ENCODE measurements around the gene IGHMBP2.

Gene IGHMBP2

GRCh38 chr11:68908273-68908672, 4.6 kb downstream of the IGHMBP2 start:
- Histone ChIP-seq H3K4me1 (ENCODE audit: control insufficient read depth, insufficient read depth, low read length) (peaks cover 7% of the 10 kb centered on the region), H3K4me3 (ENCODE audit: insufficient read depth, low read depth, low read length) (no peak overlapping the region), H3K9me3 (ENCODE audit: control insufficient read depth, low read length) (no peaks in the 10 kb centered on the region), H3K36me3 (ENCODE audit: control insufficient read depth, insufficient read depth, low read length) (peaks cover 9% of the 10 kb centered on the region), H3K27ac (ENCODE audit: insufficient read depth, low read depth, low read length, poor library complexity, severe bottlenecking) (no peak overlapping the region), H3K27me3 (ENCODE audit: control insufficient read depth, insufficient read depth, low read length, poor library complexity, severe bottlenecking) (no peaks in the 10 kb centered on the region)
- 93 to 96% methylated on average over 5 of the region's 5 CpGs for WGBS, 2 experiments

- Histone ChIP-seq H3K36me3 (ENCODE audit: control insufficient read depth, insufficient read depth, low read length) (peaks cover 17% of the 10 kb centered on the region), H3K9me3 (ENCODE audit: control insufficient read depth, low read length) (no peaks in the 10 kb centered on the region), H3K4me1 (ENCODE audit: control insufficient read depth, insufficient read depth, low read length) (no peaks in the 10 kb centered on the region), H3K27ac (ENCODE audit: insufficient read depth, low read depth, low read length, poor library complexity, severe bottlenecking) (no peak overlapping the region), H3K4me3 (ENCODE audit: insufficient read depth, low read depth, low read length) (no peak overlapping the region), H3K27me3 (ENCODE audit: control insufficient read depth, insufficient read depth, low read length, poor library complexity, severe bottlenecking) (no peaks in the 10 kb centered on the region)
- 82 to 84% methylated on average over 8 of the region's 8 CpGs for WGBS, 2 experiments
Observed at GRCh38 chr11:68910965-68911364, 7.3 kb downstream of the IGHMBP2 start.

- Histone ChIP-seq H3K27me3 (ENCODE audit: control insufficient read depth, insufficient read depth, low read length, poor library complexity, severe bottlenecking) (no peaks in the 10 kb centered on the region), H3K9me3 (ENCODE audit: control insufficient read depth, low read length) (no peaks in the 10 kb centered on the region), H3K4me1 (ENCODE audit: control insufficient read depth, insufficient read depth, low read length) (no peaks in the 10 kb centered on the region), H3K27ac (ENCODE audit: insufficient read depth, low read depth, low read length, poor library complexity, severe bottlenecking) (no peak overlapping the region), H3K4me3 (ENCODE audit: insufficient read depth, low read depth, low read length) (no peak overlapping the region), H3K36me3 (ENCODE audit: control insufficient read depth, insufficient read depth, low read length) (peaks cover 17% of the 10 kb centered on the region)
- WGBS, 2 experiments = 96% methylated on average over 16 of the region's 16 CpGs
Observed at GRCh38 chr11:68911731-68912130, 8.0 kb downstream of the IGHMBP2 start.

- Histone ChIP-seq H3K4me1 (ENCODE audit: control insufficient read depth, insufficient read depth, low read length) (no peaks in the 10 kb centered on the region), H3K27ac (ENCODE audit: insufficient read depth, low read depth, low read length, poor library complexity, severe bottlenecking) (no peak overlapping the region), H3K9me3 (ENCODE audit: control insufficient read depth, low read length) (no peaks in the 10 kb centered on the region), H3K4me3 (ENCODE audit: insufficient read depth, low read depth, low read length) (no peak overlapping the region), H3K27me3 (ENCODE audit: control insufficient read depth, insufficient read depth, low read length, poor library complexity, severe bottlenecking) (no peaks in the 10 kb centered on the region), H3K36me3 (ENCODE audit: control insufficient read depth, insufficient read depth, low read length) (peaks cover 17% of the 10 kb centered on the region)
- WGBS, 2 experiments = 88 to 93% methylated on average over 5 of the region's 5 CpGs
Observed at GRCh38 chr11:68912254-68912653, 8.6 kb downstream of the IGHMBP2 start.

GRCh38 chr11:68913188-68913587, 9.5 kb downstream of the IGHMBP2 start:
- Histone ChIP-seq H3K9me3 (ENCODE audit: control insufficient read depth, low read length) (no peaks in the 10 kb centered on the region), H3K4me1 (ENCODE audit: control insufficient read depth, insufficient read depth, low read length) (no peaks in the 10 kb centered on the region), H3K27me3 (ENCODE audit: control insufficient read depth, insufficient read depth, low read length, poor library complexity, severe bottlenecking) (no peaks in the 10 kb centered on the region), H3K4me3 (ENCODE audit: insufficient read depth, low read depth, low read length) (no peak overlapping the region), H3K27ac (ENCODE audit: insufficient read depth, low read depth, low read length, poor library complexity, severe bottlenecking) (no peak overlapping the region), H3K36me3 (ENCODE audit: control insufficient read depth, insufficient read depth, low read length) (peaks cover 23% of the 10 kb centered on the region)
- 88 to 94% methylated on average over 5 of the region's 5 CpGs for WGBS, 2 experiments

GRCh38 chr11:68914761-68915160, 11.1 kb downstream of the IGHMBP2 start:
- Histone ChIP-seq H3K27ac (ENCODE audit: insufficient read depth, low read depth, low read length, poor library complexity, severe bottlenecking) (no peak overlapping the region), H3K9me3 (ENCODE audit: control insufficient read depth, low read length) (no peaks in the 10 kb centered on the region), H3K27me3 (ENCODE audit: control insufficient read depth, insufficient read depth, low read length, poor library complexity, severe bottlenecking) (no peaks in the 10 kb centered on the region), H3K4me1 (ENCODE audit: control insufficient read depth, insufficient read depth, low read length) (no peaks in the 10 kb centered on the region), H3K4me3 (ENCODE audit: insufficient read depth, low read depth, low read length) (no peak overlapping the region), H3K36me3 (ENCODE audit: control insufficient read depth, insufficient read depth, low read length) (peaks cover 27% of the 10 kb centered on the region)
- 95 to 97% methylated on average over 14 to 15 of the region's 15 CpGs for WGBS, 2 experiments

GRCh38 chr11:68916439-68916838, 12.7 kb downstream of the IGHMBP2 start:
- H3K36me3 ChIP-seq (ENCODE audit: control insufficient read depth, insufficient read depth, low read length) = peaks cover 30% of the 10 kb centered on the region
- 95 to 97% methylated on average over 13 of the region's 13 CpGs for WGBS, 2 experiments
- H3K27ac ChIP-seq (ENCODE audit: insufficient read depth, low read depth, low read length, poor library complexity, severe bottlenecking) = no peak overlapping the region

GRCh38 chr11:68923614-68924013, 19.9 kb downstream of the IGHMBP2 start:
- 91 to 93% methylated on average over 3 of the region's 3 CpGs for WGBS, 2 experiments

More at GRCh38 chr11:68916439-68916838, 12.7 kb downstream of the IGHMBP2 start:
- Histone ChIP-seq H3K9me3 (ENCODE audit: control insufficient read depth, low read length) (no peaks in the 10 kb centered on the region), H3K4me3 (ENCODE audit: insufficient read depth, low read depth, low read length) (no peak overlapping the region), H3K27me3 (ENCODE audit: control insufficient read depth, insufficient read depth, low read length, poor library complexity, severe bottlenecking) (no peaks in the 10 kb centered on the region), H3K4me1 (ENCODE audit: control insufficient read depth, insufficient read depth, low read length) (no peaks in the 10 kb centered on the region)

GRCh38 chr11:68924073-68924925, 20.6 kb downstream of the IGHMBP2 start:
- H3K27me3 ChIP-seq (ENCODE audit: control insufficient read depth, insufficient read depth, low read length, poor library complexity, severe bottlenecking) = no peaks in the 10 kb centered on the region
- peaks cover 9% of the 10 kb centered on the region for H3K9me3 ChIP-seq (ENCODE audit: control insufficient read depth, low read length)
- H3K4me3 ChIP-seq (ENCODE audit: insufficient read depth, low read depth, low read length) = no peak overlapping the region
- peaks cover 62% of the 10 kb centered on the region for H3K36me3 ChIP-seq (ENCODE audit: control insufficient read depth, insufficient read depth, low read length)
- no peaks in the 10 kb centered on the region for H3K4me1 ChIP-seq (ENCODE audit: control insufficient read depth, insufficient read depth, low read length)
- H3K27ac ChIP-seq (ENCODE audit: insufficient read depth, low read depth, low read length, poor library complexity, severe bottlenecking) = no peak overlapping the region
- 96 to 97% methylated on average over 10 of the region's 10 CpGs for WGBS, 2 experiments

More at GRCh38 chr11:68923614-68924013, 19.9 kb downstream of the IGHMBP2 start:
- no peaks in the 10 kb centered on the region for H3K4me1 ChIP-seq (ENCODE audit: control insufficient read depth, insufficient read depth, low read length)
- no peak overlapping the region for H3K27ac ChIP-seq (ENCODE audit: insufficient read depth, low read depth, low read length, poor library complexity, severe bottlenecking)
- no peak overlapping the region for H3K4me3 ChIP-seq (ENCODE audit: insufficient read depth, low read depth, low read length)
- no peaks in the 10 kb centered on the region for H3K27me3 ChIP-seq (ENCODE audit: control insufficient read depth, insufficient read depth, low read length, poor library complexity, severe bottlenecking)
- H3K36me3 ChIP-seq (ENCODE audit: control insufficient read depth, insufficient read depth, low read length) = peaks cover 63% of the 10 kb centered on the region
- H3K9me3 ChIP-seq (ENCODE audit: control insufficient read depth, low read length) = peaks cover 9% of the 10 kb centered on the region

GRCh38 chr11:68925611-68926010, 21.9 kb downstream of the IGHMBP2 start:
- Histone ChIP-seq H3K27ac (ENCODE audit: insufficient read depth, low read depth, low read length, poor library complexity, severe bottlenecking) (no peak overlapping the region), H3K27me3 (ENCODE audit: control insufficient read depth, insufficient read depth, low read length, poor library complexity, severe bottlenecking) (no peaks in the 10 kb centered on the region), H3K4me3 (ENCODE audit: insufficient read depth, low read depth, low read length) (no peak overlapping the region), H3K4me1 (ENCODE audit: control insufficient read depth, insufficient read depth, low read length) (no peaks in the 10 kb centered on the region), H3K36me3 (ENCODE audit: control insufficient read depth, insufficient read depth, low read length) (peaks cover 67% of the 10 kb centered on the region), H3K9me3 (ENCODE audit: control insufficient read depth, low read length) (peaks cover 9% of the 10 kb centered on the region)
- 95 to 97% methylated on average over 3 of the region's 3 CpGs for WGBS, 2 experiments
